OCI-LY3 (cell line): ENCODE measurements around the gene CDKN2B.

Source experiments
- H2AFZ ChIP-seq: fragments of 200-600, 300-600 bp; shearing (Covaris generic); 2 replicates; pipeline ENCODE4 v1.6.0; 2014; ENCODE audit warnings: antibody characterized with exemption, low read depth, low read length
- H3K27ac ChIP-seq: fragments of 200-600, 300-600 bp; sonication (generic); 2 replicates; pipeline ENCODE4 v1.5.1; 2014; ENCODE audit warnings: mild to moderate bottlenecking, low read length, moderate library complexity, mixed read lengths
- H3K27me3 ChIP-seq: fragments of 200-600, 300-600 bp; sonication (generic); 2 replicates; pipeline ENCODE4 v1.6.1; 2014; ENCODE audit warnings: low read depth, low read length, mixed read lengths
- H3K36me3 ChIP-seq: fragments of 200-600, 300-600 bp; sonication (generic); replicated peaks from 2 replicates; pipeline ENCODE3; 2014; ENCODE audit warnings: low read depth, low read length, mixed read lengths
- H3K4me1 ChIP-seq: fragments of 300-600, 200-600 bp; sonication (generic); 2 replicates; pipeline ENCODE4 v1.6.1; 2014; ENCODE audit warnings: low read length, mixed read lengths
- H3K4me2 ChIP-seq: fragments of 200-600, 300-600 bp; sonication (generic); 2 replicates; pipeline ENCODE4 v1.6.1; 2014; ENCODE audit warnings: low read length, mixed read lengths
- H3K4me3 ChIP-seq: fragments of 300-600, 200-600 bp; sonication (generic); 2 replicates; pipeline ENCODE4 v1.5.1; 2014; ENCODE audit warnings: antibody characterized with exemption, mild to moderate bottlenecking, low read length, moderate library complexity
- H3K79me2 ChIP-seq: fragments of 300-600, 200-600 bp; shearing (Covaris generic); 2 replicates; pipeline ENCODE4 v1.6.1; 2014; ENCODE audit warnings: mild to moderate bottlenecking, low read length, mixed read lengths
- H3K9ac ChIP-seq: fragments of 300-600, 200-600 bp; shearing (Covaris generic); 2 replicates; pipeline ENCODE4 v1.6.0; 2014; ENCODE audit warnings: mild to moderate bottlenecking, low read length, moderate library complexity
- H3K9me3 ChIP-seq: fragments of 200-600, 300-600 bp; shearing (Covaris generic); 2 replicates; pipeline ENCODE4 v1.6.1; 2014; ENCODE audit warnings: low read length, mixed read lengths; ENCODE audit not compliant: insufficient read depth
- H4K20me1 ChIP-seq: fragments of 200-600, 300-600 bp; sonication (generic); 2 replicates; pipeline ENCODE4 v1.6.1; 2016; ENCODE audit warnings: low read length, mixed read lengths; ENCODE audit not compliant: insufficient read depth
- CTCF ChIP-seq: fragments of 200-600, 300-600 bp; sonication (generic); IDR thresholded peaks from 2 replicates; pipeline ENCODE4 v1.5.1; 2014; ENCODE audit warnings: antibody characterized with exemption, low read length, low read depth
- EZH2phosphoT487 ChIP-seq: fragments of 200-600 bp; shearing (Covaris generic); IDR thresholded peaks from 2 replicates; pipeline ENCODE4 v1.6.1; 2018; ENCODE audit warnings: antibody characterized with exemption, mixed run types, low read depth

Gene CDKN2B

GRCh38 chr9:21969011-21969940, 39.8 kb downstream of the CDKN2B start:
- H3K4me3 ChIP-seq: no peak overlapping the region
- TF ChIP-seq CTCF (no peak), EZH2phosphoT487 (no peak)
- H3K36me3 ChIP-seq: no peaks in the 10 kb centered on the region
- no peaks in the 10 kb centered on the region for H3K4me1 ChIP-seq
- no peak overlapping the region for H3K27ac ChIP-seq
- no peaks in the 10 kb centered on the region for H3K79me2 ChIP-seq
- no peaks in the 10 kb centered on the region for H3K27me3 ChIP-seq
- H4K20me1 ChIP-seq: no peaks in the 10 kb centered on the region
- no peak overlapping the region for H2AFZ ChIP-seq
- no peak overlapping the region for H3K4me2 ChIP-seq
- no peaks in the 10 kb centered on the region for H3K9me3 ChIP-seq
- H3K9ac ChIP-seq: no peak overlapping the region

- Histone ChIP-seq H3K4me3 (no peak overlapping the region), H3K27ac (no peak overlapping the region), H3K27me3 (no peaks in the 10 kb centered on the region), H3K36me3 (no peaks in the 10 kb centered on the region), H3K9me3 (no peaks in the 10 kb centered on the region), H3K4me1 (no peaks in the 10 kb centered on the region), H3K79me2 (no peaks in the 10 kb centered on the region), H4K20me1 (no peaks in the 10 kb centered on the region), H3K4me2 (no peak overlapping the region), H2AFZ (no peak overlapping the region), H3K9ac (no peak overlapping the region)
- TF ChIP-seq CTCF: no peak
- TF ChIP-seq EZH2phosphoT487: no peak
Measured at GRCh38 chr9:21968331-21969010, 40.6 kb downstream of the CDKN2B start.

GRCh38 chr9:21967702-21968101, 41.4 kb downstream of the CDKN2B start:
- H3K27ac ChIP-seq: no peak overlapping the region

More at GRCh38 chr9:21967702-21968101, 41.4 kb downstream of the CDKN2B start:
- H3K36me3 ChIP-seq: no peaks in the 10 kb centered on the region
- H4K20me1 ChIP-seq: no peaks in the 10 kb centered on the region
- H3K4me2 ChIP-seq: no peak overlapping the region
- H3K4me1 ChIP-seq: no peaks in the 10 kb centered on the region
- TF ChIP-seq EZH2phosphoT487: no peak
- TF ChIP-seq CTCF: no peak
- H2AFZ ChIP-seq: no peak overlapping the region
- H3K27me3 ChIP-seq: no peaks in the 10 kb centered on the region
- no peaks in the 10 kb centered on the region for H3K79me2 ChIP-seq
- H3K9me3 ChIP-seq: no peaks in the 10 kb centered on the region
- no peak overlapping the region for H3K4me3 ChIP-seq
- no peak overlapping the region for H3K9ac ChIP-seq
